ENCODE measurements around the gene CDH15.

The CDH15 gene

GRCh38 chr16:89171216-89172170 is at the start of gene CDH15:
CDH15 (plus strand) TSS chr16:89171748; CDS start chr16:89171832, 84 bp downstream.
- Histone ChIP-seq H3K9me3 (no peaks in the 10 kb centered on the region), H3K4me3 (peak within 1 kb of the TSS; percentile 8 to 35), H3K4me1 (peaks cover 0 to 33% (median 20%) of the 10 kb centered on the region in 4 donors), H3K27ac (no peak within 1 kb of the TSS), H3K36me3 (no peaks in the 10 kb centered on the region), H3K27me3 (peaks cover 6 to 97% of the 10 kb centered on the region in 2 donors)
- intact Hi-C loops (cut with DNase I; ENCODE audit: low total_unique reads): no loop called here
- peak; percentile 67 to 85 for DNase-seq
- no peak for TF ChIP-seq CTCF (IDR thresholded peaks at IDR 0.05)

- DNase-seq: no peak
- no peak overlapping the region for H3K27ac ChIP-seq
- no peak overlapping the region for H3K4me3 ChIP-seq
- no peaks in the 10 kb centered on the region for H3K4me1 ChIP-seq
- TF ChIP-seq CTCF (IDR thresholded peaks at IDR 0.05): no peak
- intact Hi-C loops (cut with DNase I; ENCODE audit: low total_unique reads): no loop called here
- H3K9me3 ChIP-seq: peaks cover 0 to 13% (median 0%) of the 10 kb centered on the region in 3 donors
- peaks cover 30 to 89% (median 73%) of the 10 kb centered on the region in 3 donors for H3K36me3 ChIP-seq
- no peaks in the 10 kb centered on the region for H3K27me3 ChIP-seq
Measured at GRCh38 chr16:89122322-89122851, 49.2 kb upstream of the CDH15 start.

- DNase-seq: no peak
- intact Hi-C loops (cut with DNase I; ENCODE audit: low total_unique reads): no loop called here
- H3K4me3 ChIP-seq: no peak overlapping the region
- H3K4me1 ChIP-seq: no peaks in the 10 kb centered on the region
- no peaks in the 10 kb centered on the region for H3K27me3 ChIP-seq
- peaks cover 26 to 80% (median 65%) of the 10 kb centered on the region in 3 donors for H3K36me3 ChIP-seq
- H3K27ac ChIP-seq: no peak overlapping the region
- peaks cover 0 to 13% (median 0%) of the 10 kb centered on the region in 3 donors for H3K9me3 ChIP-seq
- TF ChIP-seq CTCF (IDR thresholded peaks at IDR 0.05): no peak
Measured at GRCh38 chr16:89123001-89123830, 48.3 kb upstream of the CDH15 start.

- Histone ChIP-seq H3K4me1 (no peaks in the 10 kb centered on the region), H3K27ac (no peak overlapping the region), H3K4me3 (no peak overlapping the region), H3K27me3 (no peaks in the 10 kb centered on the region), H3K36me3 (peaks cover 26 to 77% (median 59%) of the 10 kb centered on the region in 3 donors), H3K9me3 (peaks cover 0 to 13% (median 0%) of the 10 kb centered on the region in 3 donors)
- no peak for TF ChIP-seq CTCF (IDR thresholded peaks at IDR 0.05)
- intact Hi-C loops (cut with DNase I; ENCODE audit: low total_unique reads): no loop called here
- no peak for DNase-seq
Measured at GRCh38 chr16:89123831-89124100, 47.8 kb upstream of the CDH15 start.

GRCh38 chr16:89129378-89129777 is 42.2 kb upstream of the CDH15 start:
- Histone ChIP-seq H3K4me3 (no peak overlapping the region), H3K36me3 (peaks cover 41 to 65% (median 52%) of the 10 kb centered on the region in 3 donors), H3K27ac (no peak overlapping the region), H3K27me3 (no peaks in the 10 kb centered on the region), H3K4me1 (no peaks in the 10 kb centered on the region), H3K9me3 (peaks cover 0 to 13% (median 0%) of the 10 kb centered on the region in 3 donors)
- DNase-seq: no peak
- no peak for TF ChIP-seq CTCF (IDR thresholded peaks at IDR 0.05)
- intact Hi-C loops (cut with DNase I; ENCODE audit: low total_unique reads): no loop called here
